A673 (cell line): Measurements from ENCODE around the gene MRPL44. TPM values are rescaled to one million over a fixed set of nuclear protein-coding genes. Genes with fewer than 3 reads are reported as not detected.
A peak's percentile ranks its signal among the peaks of the same experiment; 100 is the strongest.

Source experiments
- BruUV-seq: library from RNA; stranded (reverse); fragments of 400-500 nt; replicated peaks from 2 replicates; lab custom pipeline; 2021; lab: Mats Ljungman, UMichigan
- CTCF ChIA-PET: fragments of 300-600 bp; sonication (Branson Sonifier 250); formaldehyde crosslinking; loops from one replicate; lab custom pipeline; 2022; ENCODE audit warnings: antibody characterized with exemption; lab: Charles Lee
- POLR2A ChIA-PET: fragments of 300-600 bp; sonication (Branson Sonifier 250); formaldehyde crosslinking; loops from one replicate; lab custom pipeline; 2022; ENCODE audit warnings: antibody characterized with exemption; ENCODE audit not compliant: low non-redundant PET; lab: Charles Lee
- DNase-seq: peaks from one replicate; pipeline ENCODE4 v3.0.0-alpha.2; 2015; ENCODE audit warnings: low spot score
- H3K27ac ChIP-seq: fragments of 200-600 bp; sonication (generic); 2 replicates; pipeline ENCODE4 v1.5.1; 2016; ENCODE audit warnings: mixed run types, low read depth, mild to moderate bottlenecking, mixed read lengths, antibody characterized with exemption, low read length; ENCODE audit not compliant: poor library complexity, severe bottlenecking
- H3K27me3 ChIP-seq: fragments of 200-600 bp; sonication (generic); replicated peaks from 2 replicates; pipeline ENCODE4 v1.6.1; 2017; ENCODE audit warnings: mixed run types, low read depth, mild to moderate bottlenecking, mixed read lengths, antibody characterized with exemption, low read length; ENCODE audit not compliant: insufficient read depth, poor library complexity
- H3K36me3 ChIP-seq: fragments of 200-600 bp; sonication (generic); 2 replicates; pipeline ENCODE4 v1.6.1; 2016; ENCODE audit warnings: mixed run types, mild to moderate bottlenecking, mixed read lengths, antibody characterized with exemption, low read length; ENCODE audit not compliant: insufficient read depth, poor library complexity, severe bottlenecking
- H3K4me1 ChIP-seq: fragments of 200-600 bp; sonication (generic); 2 replicates; pipeline ENCODE4 v1.6.1; 2017; ENCODE audit warnings: mixed run types, mild to moderate bottlenecking, mixed read lengths, antibody characterized with exemption, low read length; ENCODE audit not compliant: insufficient read depth, poor library complexity, severe bottlenecking
- H3K4me3 ChIP-seq: fragments of 200-600 bp; sonication (generic); 2 replicates; pipeline ENCODE4 v1.5.1; 2016; ENCODE audit warnings: low read depth, mixed run types, mild to moderate bottlenecking, mixed read lengths, low read length; ENCODE audit not compliant: poor library complexity, severe bottlenecking
- H3K9me3 ChIP-seq: fragments of 200-600 bp; sonication (generic); 2 replicates; pipeline ENCODE4 v1.6.1; 2016; ENCODE audit warnings: mixed run types, low read depth, mild to moderate bottlenecking, mixed read lengths, antibody characterized with exemption, low read length; ENCODE audit not compliant: poor library complexity, severe bottlenecking
- CTCF ChIP-seq: fragments of 300-800, 200-600 bp; sonication (generic); conservative IDR thresholded peaks from 2 replicates; pipeline ENCODE4 v1.5.1; 2017; ENCODE audit warnings: low read depth, mild to moderate bottlenecking, antibody characterized with exemption, low read length, moderate library complexity, mixed read lengths
- EZH2 ChIP-seq: fragments of 200-600 bp; sonication (generic); IDR thresholded peaks from 2 replicates; pipeline ENCODE4 v1.6.1; 2017; ENCODE audit warnings: borderline replicate concordance, low read depth, mild to moderate bottlenecking, mixed read lengths, antibody characterized with exemption, low read length; ENCODE audit not compliant: poor library complexity, severe bottlenecking
- intact Hi-C: fragments of 100-400 bp; cut with micrococcal nuclease; formaldehyde crosslinking; loops from one replicate; pipeline ENCODE4 v1.10.0; 2022; ENCODE audit not compliant: unreplicated experiment
- total RNA-seq: library from RNA; stranded (reverse); gene quantifications from 2 replicates; pipeline ENCODE4 v1.2.3, GENCODE V29; 2021

The MRPL44 gene
- total RNA-seq, 1 experiment from 2014 or later = 38.3 TPM

GRCh38 chr2:223995569-223995968, 38.3 kb downstream of the MRPL44 start:
- POLR2A ChIA-PET = no interaction called here
- peak overlapping the region; percentile 54 for H3K27ac ChIP-seq
- H3K4me1 ChIP-seq = peaks cover 35% of the 10 kb centered on the region
- BruUV-seq = no TSS peak
- H3K27me3 ChIP-seq = no peaks in the 10 kb centered on the region
- H3K4me3 ChIP-seq = no peak overlapping the region
- H3K36me3 ChIP-seq = peaks cover 59% of the 10 kb centered on the region
- DNase-seq = peak; percentile 54
- intact Hi-C loops = loop anchor here (2.0 kb wide), 1 partner anchor 363 kb away; no protein-coding TSS in a partner anchor
- CTCF ChIA-PET = interaction anchor here (0.6 to 0.9 kb wide), 2 partner anchors 289 to 364 kb away, joined by 3 to 4 read pairs; no protein-coding TSS in a partner anchor
- TF ChIP-seq EZH2 (no peak), CTCF (no peak)
- no peaks in the 10 kb centered on the region for H3K9me3 ChIP-seq

GRCh38 chr2:223996391-223996790, 39.1 kb downstream of the MRPL44 start:
- POLR2A ChIA-PET = no interaction called here
- Histone ChIP-seq H3K27me3 (no peaks in the 10 kb centered on the region), H3K9me3 (no peaks in the 10 kb centered on the region), H3K4me1 (peaks cover 35% of the 10 kb centered on the region), H3K36me3 (peaks cover 60% of the 10 kb centered on the region), H3K27ac (no peak overlapping the region), H3K4me3 (no peak overlapping the region)
- intact Hi-C loops = no loop called here
- CTCF ChIA-PET = interaction anchor here (0.9 kb wide), 1 partner anchor 288 kb away, joined by 4 read pairs; no protein-coding TSS in a partner anchor
- TF ChIP-seq CTCF (no peak), EZH2 (no peak)
- no TSS peak for BruUV-seq
- no peak for DNase-seq

GRCh38 chr2:223997938-223998337, 40.7 kb downstream of the MRPL44 start:
- POLR2A ChIA-PET = no interaction called here
- H3K4me1 ChIP-seq = peaks cover 36% of the 10 kb centered on the region
- intact Hi-C loops = no loop called here
- no peak overlapping the region for H3K27ac ChIP-seq
- TF ChIP-seq CTCF = no peak
- no peak for TF ChIP-seq EZH2
- no TSS peak for BruUV-seq
- no peaks in the 10 kb centered on the region for H3K27me3 ChIP-seq
- DNase-seq = no peak
- no peaks in the 10 kb centered on the region for H3K9me3 ChIP-seq
- CTCF ChIA-PET = no interaction called here
- H3K4me3 ChIP-seq = no peak overlapping the region
- H3K36me3 ChIP-seq = peaks cover 58% of the 10 kb centered on the region
